ENCODE measurements around the gene PRSS21. TPM values are rescaled to one million over a fixed set of nuclear protein-coding genes. Genes with fewer than 3 reads are reported as not detected.

Gene PRSS21
- total RNA-seq, 1 experiment from 2014 or later = not detected

DNA sequence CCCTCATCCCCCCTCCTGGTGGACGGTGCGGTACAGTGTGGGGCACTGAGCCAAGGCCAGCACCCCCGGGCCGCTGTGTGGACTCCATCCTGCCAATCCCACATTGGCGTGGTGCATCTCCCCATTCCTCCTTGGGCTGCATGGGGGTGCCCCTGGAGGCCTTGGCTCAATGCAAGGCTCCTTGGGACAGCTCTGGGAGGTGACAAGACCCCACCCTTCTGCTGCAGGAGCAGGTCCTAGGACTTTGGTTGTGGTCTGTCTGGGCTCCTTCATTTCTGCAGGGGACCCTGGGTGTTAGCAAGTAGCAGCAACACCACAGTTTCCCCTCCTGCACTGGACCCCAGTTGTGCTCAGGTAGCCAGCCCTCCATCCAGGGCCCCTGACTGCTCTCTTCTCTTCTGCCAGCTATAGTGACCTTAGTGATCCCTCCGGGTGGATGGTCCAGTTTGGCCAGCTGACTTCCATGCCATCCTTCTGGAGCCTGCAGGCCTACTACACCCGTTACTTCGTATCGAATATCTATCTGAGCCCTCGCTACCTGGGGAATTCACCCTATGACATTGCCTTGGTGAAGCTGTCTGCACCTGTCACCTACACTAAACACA lies 1.3 kb downstream of the PRSS21 start:
- CTCF ChIA-PET = interaction anchor here (0.6 kb wide), 1 partner anchor 66 kb away, joined by 4 read pairs; the partner anchor contains the start of gene SRRM2
- no peak overlapping the region for H3K27ac Mint-ChIP-seq (ENCODE audit: unreplicated experiment)
- H3K9me3 Mint-ChIP-seq (ENCODE audit: low read depth, unreplicated experiment) = no peaks in the 10 kb centered on the region
- no peak overlapping the region for H3K4me3 Mint-ChIP-seq (ENCODE audit: low read depth, unreplicated experiment)
- no peaks in the 10 kb centered on the region for H3K27me3 Mint-ChIP-seq (ENCODE audit: unreplicated experiment)
- peaks cover 20% of the 10 kb centered on the region for H3K4me1 Mint-ChIP-seq (ENCODE audit: low read depth, unreplicated experiment)
- BruUV-seq (replicated peaks) = no TSS peak
- intact Hi-C loops (cut with micrococcal nuclease; ENCODE audit: unreplicated experiment) = no loop called here
- no peaks in the 10 kb centered on the region for H3K36me3 Mint-ChIP-seq (ENCODE audit: insufficient read depth, unreplicated experiment)
- no peak for DNase-seq
- TF ChIP-seq, protein P1, sequence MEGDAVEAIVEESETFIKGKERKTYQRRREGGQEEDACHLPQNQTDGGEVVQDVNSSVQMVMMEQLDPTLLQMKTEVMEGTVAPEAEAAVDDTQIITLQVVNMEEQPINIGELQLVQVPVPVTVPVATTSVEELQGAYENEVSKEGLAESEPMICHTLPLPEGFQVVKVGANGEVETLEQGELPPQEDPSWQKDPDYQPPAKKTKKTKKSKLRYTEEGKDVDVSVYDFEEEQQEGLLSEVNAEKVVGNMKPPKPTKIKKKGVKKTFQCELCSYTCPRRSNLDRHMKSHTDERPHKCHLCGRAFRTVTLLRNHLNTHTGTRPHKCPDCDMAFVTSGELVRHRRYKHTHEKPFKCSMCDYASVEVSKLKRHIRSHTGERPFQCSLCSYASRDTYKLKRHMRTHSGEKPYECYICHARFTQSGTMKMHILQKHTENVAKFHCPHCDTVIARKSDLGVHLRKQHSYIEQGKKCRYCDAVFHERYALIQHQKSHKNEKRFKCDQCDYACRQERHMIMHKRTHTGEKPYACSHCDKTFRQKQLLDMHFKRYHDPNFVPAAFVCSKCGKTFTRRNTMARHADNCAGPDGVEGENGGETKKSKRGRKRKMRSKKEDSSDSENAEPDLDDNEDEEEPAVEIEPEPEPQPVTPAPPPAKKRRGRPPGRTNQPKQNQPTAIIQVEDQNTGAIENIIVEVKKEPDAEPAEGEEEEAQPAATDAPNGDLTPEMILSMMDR (IDR thresholded peaks at IDR 0.05; ENCODE audit: unreplicated experiment) = no peak

DNA sequence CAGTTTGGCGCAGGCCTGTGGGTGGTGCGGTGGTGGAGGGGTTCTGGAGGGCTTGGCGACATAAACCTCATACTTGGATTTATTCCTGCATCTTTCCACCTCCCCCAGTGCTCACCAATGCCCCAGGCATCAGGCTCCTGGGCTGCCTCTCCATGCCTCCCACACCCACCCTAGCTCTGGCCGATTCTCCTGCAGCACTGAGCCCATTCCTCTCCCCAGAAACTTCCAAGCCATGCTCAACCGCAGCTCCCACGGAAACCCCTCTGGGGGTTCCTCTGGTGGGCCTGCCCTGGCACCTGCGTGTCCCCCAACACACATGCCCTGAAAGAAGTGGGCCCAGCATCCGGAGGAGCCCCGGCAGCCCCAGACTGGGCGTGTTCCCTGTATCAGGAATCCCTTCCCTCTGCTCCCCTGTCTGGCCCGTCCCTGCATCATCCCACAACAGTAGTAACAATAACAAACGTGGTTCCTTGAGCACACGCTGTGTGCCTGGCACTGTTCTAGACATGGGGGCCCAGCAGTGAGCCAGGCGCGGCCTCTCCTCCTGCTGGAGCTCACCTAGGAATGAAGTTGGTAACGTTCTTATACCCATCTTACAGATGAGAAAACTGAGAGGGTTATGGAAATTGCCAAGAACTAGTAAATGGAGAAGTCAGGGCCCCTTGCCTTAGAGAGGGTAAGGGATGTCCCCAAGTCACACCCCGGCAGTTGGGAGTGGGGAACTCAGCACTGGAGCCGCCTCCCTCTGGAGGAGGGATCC lies 2.3 kb downstream of the PRSS21 start:
- no peak for DNase-seq
- H3K27me3 Mint-ChIP-seq (ENCODE audit: unreplicated experiment) = no peaks in the 10 kb centered on the region
- intact Hi-C loops (cut with micrococcal nuclease; ENCODE audit: unreplicated experiment) = no loop called here
- CTCF ChIA-PET = no interaction called here
- no peaks in the 10 kb centered on the region for H3K9me3 Mint-ChIP-seq (ENCODE audit: low read depth, unreplicated experiment)
- H3K36me3 Mint-ChIP-seq (ENCODE audit: insufficient read depth, unreplicated experiment) = no peaks in the 10 kb centered on the region
- no peak overlapping the region for H3K27ac Mint-ChIP-seq (ENCODE audit: unreplicated experiment)
- no peak overlapping the region for H3K4me3 Mint-ChIP-seq (ENCODE audit: low read depth, unreplicated experiment)
- TF ChIP-seq, protein P1 (IDR thresholded peaks at IDR 0.05; ENCODE audit: unreplicated experiment) = no peak
- peaks cover 20% of the 10 kb centered on the region for H3K4me1 Mint-ChIP-seq (ENCODE audit: low read depth, unreplicated experiment)
- BruUV-seq (replicated peaks) = no TSS peak

DNA sequence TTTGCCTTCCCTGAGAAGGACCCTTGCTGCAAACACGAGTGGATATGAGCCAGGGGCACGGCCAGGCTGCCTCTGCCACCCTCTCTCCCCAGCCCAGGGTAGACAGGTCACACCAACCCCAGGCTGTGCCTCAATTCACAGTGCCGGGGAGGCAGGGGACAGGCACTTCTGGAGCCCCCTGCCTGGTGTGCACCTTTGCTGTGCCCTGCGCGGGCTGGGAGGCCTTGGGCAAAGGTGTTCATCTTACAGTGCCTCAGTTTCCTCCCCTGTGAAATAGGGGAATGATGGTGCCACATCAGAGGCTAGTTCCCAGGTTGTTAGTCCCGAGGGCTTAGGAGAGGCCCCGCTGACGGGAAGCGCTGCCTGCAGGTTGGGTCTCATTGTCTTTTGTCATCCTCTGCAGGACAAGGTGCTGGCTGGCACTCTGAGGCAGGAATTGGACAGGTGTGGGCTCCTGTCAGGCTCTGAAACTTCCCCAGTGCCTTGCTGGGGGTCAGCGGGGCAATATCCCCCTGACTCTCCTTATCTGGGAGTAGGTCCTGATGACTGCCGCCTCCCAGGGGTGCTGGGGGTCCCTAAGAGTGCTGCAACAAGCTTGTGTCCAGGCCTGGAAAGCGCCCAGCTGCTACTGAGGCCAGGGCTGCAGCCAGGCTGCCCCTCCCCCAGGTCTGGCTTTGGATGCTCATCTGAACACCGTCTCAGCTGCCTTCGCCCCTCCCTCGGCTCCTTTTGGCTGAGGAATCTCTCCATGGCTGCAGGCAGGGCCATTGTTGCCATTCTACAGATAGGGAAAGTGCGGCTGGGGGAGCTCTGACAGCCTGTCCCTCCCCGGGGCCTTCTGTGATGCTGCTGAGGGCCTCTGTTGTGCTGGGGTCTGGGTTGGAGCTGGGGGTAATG lies 3.1 kb downstream of the PRSS21 start:
- no peak overlapping the region for H3K4me3 Mint-ChIP-seq (ENCODE audit: low read depth, unreplicated experiment)
- H3K27me3 Mint-ChIP-seq (ENCODE audit: unreplicated experiment) = no peaks in the 10 kb centered on the region
- TF ChIP-seq, protein P1 (IDR thresholded peaks at IDR 0.05; ENCODE audit: unreplicated experiment) = no peak
- intact Hi-C loops (cut with micrococcal nuclease; ENCODE audit: unreplicated experiment) = loop anchor here (5.0 kb wide), 1 partner anchor 43 kb away; the partner anchor contains the start of gene ELOB
- peaks cover 20% of the 10 kb centered on the region for H3K4me1 Mint-ChIP-seq (ENCODE audit: low read depth, unreplicated experiment)
- BruUV-seq (replicated peaks) = no TSS peak
- H3K27ac Mint-ChIP-seq (ENCODE audit: unreplicated experiment) = no peak overlapping the region
- no peak for DNase-seq
- no peaks in the 10 kb centered on the region for H3K36me3 Mint-ChIP-seq (ENCODE audit: insufficient read depth, unreplicated experiment)
- no peaks in the 10 kb centered on the region for H3K9me3 Mint-ChIP-seq (ENCODE audit: low read depth, unreplicated experiment)
- CTCF ChIA-PET = no interaction called here

DNA sequence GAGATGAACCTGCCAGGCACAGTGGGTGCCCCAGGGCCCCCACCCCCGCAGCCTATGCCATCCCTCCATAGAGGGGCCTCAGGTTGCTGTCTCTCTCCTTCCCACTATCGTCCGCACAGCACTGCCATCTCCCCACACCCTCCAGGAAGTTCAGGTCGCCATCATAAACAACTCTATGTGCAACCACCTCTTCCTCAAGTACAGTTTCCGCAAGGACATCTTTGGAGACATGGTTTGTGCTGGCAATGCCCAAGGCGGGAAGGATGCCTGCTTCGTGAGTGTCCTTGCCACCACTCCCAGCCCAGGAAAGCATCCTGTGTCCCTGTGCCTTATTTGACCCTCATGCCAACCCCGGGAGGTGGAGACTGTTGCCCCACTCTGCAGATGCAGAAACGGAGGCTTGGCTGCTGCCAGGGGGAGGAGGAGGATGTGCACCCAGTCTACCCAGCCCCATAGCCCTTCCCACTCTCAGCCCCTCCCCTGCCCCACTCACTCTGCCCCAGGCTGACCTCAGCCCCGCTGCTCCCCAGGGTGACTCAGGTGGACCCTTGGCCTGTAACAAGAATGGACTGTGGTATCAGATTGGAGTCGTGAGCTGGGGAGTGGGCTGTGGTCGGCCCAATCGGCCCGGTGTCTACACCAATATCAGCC lies 3.9 kb downstream of the PRSS21 start:
- Mint-ChIP-seq H3K36me3 (ENCODE audit: insufficient read depth, unreplicated experiment) (no peaks in the 10 kb centered on the region), H3K9me3 (ENCODE audit: low read depth, unreplicated experiment) (no peaks in the 10 kb centered on the region), H3K27ac (ENCODE audit: unreplicated experiment) (no peak overlapping the region), H3K4me3 (ENCODE audit: low read depth, unreplicated experiment) (no peak overlapping the region), H3K4me1 (ENCODE audit: low read depth, unreplicated experiment) (peaks cover 20% of the 10 kb centered on the region), H3K27me3 (ENCODE audit: unreplicated experiment) (no peaks in the 10 kb centered on the region)
- intact Hi-C loops (cut with micrococcal nuclease; ENCODE audit: unreplicated experiment) = loop anchor here (5.0 kb wide), 1 partner anchor 44 kb away; the partner anchor contains the start of gene ELOB
- TF ChIP-seq, protein P1 (IDR thresholded peaks at IDR 0.05; ENCODE audit: unreplicated experiment) = no peak
- CTCF ChIA-PET = no interaction called here
- BruUV-seq (replicated peaks) = no TSS peak
- DNase-seq = no peak

Data from Calu3 (cell line).